HG02852 (cell line): ENCODE results near the gene KCNN3.

ENCODE experiments used
- ATAC-seq: cut with Tn5 transposase; IDR thresholded peaks from one replicate; pipeline ENCODE4 v1.9.1; 2021; ENCODE audit warnings: mild to moderate bottlenecking, moderate library complexity; ENCODE audit not compliant: unreplicated experiment

KCNN3 gene

GRCh38 chr1:154844297-154844681, 25.8 kb downstream of the KCNN3 start:
- no peak for ATAC-seq

DNA sequence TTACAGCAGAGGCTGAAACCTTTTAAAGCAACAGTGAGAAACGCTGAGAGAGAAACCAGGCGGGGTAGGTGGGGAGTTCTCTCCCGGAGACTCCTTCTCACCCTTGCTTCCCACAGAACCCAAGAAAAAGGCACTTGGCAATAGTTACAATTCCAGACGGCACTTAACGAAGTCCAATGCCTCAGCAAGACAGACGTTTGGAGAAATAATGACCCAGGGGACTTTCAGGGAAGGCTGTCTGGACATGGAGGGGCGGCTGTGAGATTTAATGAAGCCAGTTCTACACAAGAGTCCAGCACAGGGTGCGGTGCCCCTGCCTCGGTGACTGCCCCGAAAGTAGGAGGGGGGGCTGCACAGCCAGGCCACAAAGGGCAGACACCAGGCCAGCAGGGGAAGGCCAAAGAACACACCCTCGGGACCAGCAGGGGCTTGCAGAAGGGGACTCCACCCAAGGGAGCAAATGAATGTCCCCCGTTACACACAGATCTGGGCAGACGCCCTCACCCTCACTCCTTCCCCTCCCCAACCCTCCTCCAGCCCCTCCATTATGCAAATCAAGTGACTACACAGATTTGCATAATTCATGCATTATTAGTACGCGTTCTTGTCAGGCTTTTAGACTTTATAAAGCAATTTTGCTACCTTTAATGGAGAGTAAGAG, 26.3 kb downstream of the KCNN3 start:
- ATAC-seq: no peak

DNA sequence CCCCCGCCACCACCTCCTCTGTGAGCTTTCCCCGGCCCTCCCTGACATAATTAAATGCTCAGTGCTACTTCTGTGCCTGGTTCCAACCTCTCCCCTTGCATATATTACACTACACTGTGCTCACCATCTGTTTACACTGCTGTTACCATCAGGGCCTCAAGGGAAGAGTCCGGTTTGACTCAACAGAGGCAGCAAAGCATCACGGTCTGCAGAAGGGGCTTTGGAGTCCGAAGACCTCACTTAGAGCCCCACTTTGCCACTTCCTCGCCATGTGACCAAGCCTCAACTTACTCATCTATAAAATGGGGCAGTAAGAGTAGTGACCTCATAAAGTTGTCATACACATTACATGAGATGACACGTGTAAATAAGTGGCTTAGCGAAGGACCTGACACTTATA, 27.4 kb downstream of the KCNN3 start:
- ATAC-seq: no peak

GRCh38 chr1:154841384-154841783, 28.7 kb downstream of the KCNN3 start:
- ATAC-seq: no peak

DNA sequence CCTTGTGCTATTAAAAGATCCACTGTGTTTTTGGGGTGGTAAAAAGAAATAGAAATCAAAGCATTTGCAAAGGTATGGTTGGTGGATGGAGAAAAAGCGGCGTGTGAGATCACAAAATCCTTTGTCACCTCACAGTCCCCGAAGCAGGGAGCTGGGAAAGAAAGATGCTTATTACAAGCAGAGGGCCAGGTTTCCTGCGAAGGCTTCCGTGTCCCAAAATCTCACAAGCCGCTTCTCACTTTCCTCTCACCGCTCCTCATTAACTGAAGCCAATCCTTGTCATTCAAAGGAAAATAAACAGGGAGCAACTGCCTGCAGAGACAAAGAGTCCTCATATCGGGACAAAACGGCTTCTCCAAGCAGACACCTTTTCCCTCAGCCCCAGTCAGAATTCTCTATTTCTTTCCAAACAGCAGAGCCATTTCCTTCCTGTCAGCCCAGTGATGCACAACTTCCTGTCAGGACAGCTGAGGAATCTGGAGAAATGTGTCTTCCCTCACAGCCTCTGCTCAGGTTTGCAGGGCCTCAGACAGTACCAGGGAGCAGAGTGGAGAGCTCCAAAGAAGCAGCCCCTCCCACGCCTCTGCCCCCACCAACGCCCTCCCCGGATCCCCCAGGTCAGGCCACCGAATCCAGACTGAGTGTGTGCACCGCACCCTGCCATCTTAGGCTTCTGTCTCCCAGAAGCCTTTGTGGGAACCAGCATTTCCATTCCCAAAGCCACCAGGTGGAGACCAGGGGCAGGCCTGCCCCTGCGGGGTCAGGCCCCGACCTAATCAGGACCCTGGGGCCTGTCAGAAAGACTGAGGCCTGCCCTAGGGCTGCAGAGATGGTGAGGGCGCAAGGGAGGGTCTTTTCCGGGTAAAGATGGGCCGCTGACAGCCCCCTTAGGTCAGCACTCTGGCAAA, 29.6 kb downstream of the KCNN3 start:
- no peak for ATAC-seq

- no peak for ATAC-seq
Observed at GRCh38 chr1:154839691-154840090, 30.4 kb downstream of the KCNN3 start.

GRCh38 chr1:154838988-154839387, 31.1 kb downstream of the KCNN3 start:
- ATAC-seq: no peak

DNA sequence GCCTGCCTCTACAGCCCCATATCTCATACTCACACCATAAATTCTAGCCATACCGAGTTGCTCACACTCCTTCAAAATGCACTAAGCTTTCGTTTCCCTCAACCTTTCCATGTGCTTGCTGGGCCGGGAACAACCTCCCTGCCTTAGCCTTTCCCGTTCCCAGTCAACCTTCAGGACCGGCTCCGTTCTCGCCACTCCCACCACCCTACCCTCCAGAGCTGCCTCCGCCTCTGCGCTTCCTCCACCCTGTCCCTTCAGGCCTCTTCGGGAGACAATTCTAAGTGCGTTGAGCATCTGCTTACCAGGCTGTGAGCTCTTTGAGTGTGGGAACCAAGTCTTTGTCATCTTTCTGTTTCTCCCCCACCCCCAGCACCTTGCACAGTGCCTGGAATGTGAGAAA, 31.6 kb downstream of the KCNN3 start:
- ATAC-seq: no peak

GRCh38 chr1:154837672-154838171, 32.4 kb downstream of the KCNN3 start:
- peak; percentile 58 for ATAC-seq

DNA sequence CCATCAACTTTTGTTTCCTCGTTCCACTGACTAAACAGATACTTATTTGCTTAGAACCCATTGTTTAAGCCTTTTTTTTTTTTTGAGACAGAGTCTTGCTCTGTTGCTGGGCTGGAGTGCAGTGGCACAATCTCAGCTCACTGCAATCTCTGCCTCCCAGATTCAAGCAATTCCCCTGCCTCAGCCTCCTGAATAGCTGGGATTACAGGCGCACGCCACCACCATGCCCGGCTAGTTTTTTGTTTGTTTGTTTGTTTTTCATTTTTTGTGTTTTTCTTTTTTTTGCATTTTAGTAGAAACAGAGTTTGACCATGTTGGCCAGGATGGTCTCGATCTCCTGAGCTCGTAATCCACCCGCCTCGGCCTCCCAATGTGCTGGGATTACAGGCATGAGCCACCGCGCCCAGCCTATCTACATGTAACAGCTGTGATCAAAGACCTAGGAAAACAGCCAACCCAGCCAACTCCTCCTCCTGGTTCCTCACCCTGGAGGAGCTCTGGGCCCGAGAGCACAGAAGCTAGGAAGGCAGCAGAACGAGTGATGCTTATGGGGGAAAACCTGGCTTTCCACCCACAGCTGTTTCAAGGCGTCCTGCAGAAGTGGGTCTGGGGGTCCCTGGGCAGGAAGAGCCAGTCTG, 32.9 kb downstream of the KCNN3 start:
- no peak for ATAC-seq

- no peak for ATAC-seq
Observed at GRCh38 chr1:154835531-154836324, 34.4 kb downstream of the KCNN3 start.

DNA sequence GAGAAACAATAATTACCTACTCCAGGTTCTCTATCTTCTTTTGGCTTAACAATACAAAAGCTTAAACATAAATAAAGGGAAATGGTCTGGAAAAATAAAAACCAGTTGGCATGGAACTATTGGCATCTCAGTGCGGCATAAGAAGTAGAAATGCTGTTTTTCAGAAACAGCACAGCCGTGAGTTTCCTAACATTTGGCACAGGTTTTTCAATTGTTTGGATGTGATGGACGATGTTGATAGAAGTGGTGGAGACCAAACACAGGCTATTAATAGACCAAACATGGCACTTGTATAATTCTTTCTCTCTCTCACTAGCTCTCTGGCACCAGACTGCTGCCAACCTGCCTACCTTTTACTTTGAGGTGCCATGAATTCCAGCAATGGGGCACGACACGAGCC, 36.2 kb downstream of the KCNN3 start:
- ATAC-seq: no peak

DNA sequence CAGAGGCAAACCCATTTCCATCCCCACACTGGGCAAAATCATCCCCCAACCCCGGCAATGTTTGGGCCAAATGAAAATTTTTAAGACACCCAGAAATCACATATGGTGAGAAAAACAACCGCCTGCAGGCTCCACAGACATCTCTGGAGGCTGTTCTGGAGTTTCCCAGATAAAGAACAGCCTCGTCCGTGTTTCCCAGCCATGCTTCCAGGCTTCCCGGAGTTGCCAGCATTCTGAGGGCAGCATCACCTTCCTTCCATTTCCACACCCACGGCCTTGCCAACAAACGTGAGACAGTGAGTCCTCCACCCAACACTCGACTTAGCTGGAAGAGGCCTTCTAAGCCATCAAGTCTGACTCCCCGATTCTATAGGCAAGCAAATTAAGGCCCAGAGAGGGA, 36.9 kb downstream of the KCNN3 start:
- no peak for ATAC-seq

- no peak for ATAC-seq
Observed at GRCh38 chr1:154832384-154832783, 37.7 kb downstream of the KCNN3 start.

DNA sequence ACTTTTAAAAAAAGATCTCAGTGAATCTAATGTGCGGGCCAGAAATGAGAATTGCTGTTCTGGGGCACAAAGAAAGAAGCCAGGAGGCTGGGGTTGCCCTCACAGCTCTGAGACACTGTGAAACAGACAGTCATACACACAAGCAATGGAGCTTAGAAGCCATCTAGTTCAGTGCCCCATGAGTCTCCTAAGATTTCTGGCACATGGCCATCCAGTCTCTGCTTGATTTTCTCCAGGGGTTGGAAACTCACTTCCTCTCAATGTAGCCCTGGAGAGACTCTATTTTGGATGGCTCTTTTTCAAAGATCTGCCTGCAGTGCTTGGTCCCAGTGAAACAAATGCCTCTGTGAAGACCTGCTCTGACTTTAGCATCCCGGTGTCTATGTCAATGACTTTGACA, 38.6 kb downstream of the KCNN3 start:
- ATAC-seq: no peak

DNA sequence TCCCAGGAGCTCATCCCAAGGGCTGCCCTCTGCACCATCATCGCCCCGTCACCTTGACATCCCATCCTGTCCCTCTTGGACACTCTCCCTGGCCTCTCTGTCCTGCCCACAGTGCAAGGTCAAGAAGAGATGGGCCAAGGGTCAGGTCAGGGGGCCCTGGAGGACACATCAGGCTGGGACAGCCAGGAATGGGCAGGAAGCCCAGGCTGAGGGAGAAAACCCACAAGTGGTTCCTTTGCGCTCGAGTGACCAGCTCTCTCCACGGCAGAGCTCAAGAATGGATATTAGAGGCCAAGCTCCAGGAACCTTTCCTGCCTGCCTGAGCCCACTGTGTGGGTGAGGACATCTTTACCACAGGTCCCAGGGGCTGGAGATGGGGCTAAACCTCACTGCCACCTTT, 41.0 kb downstream of the KCNN3 start:
- ATAC-seq: no peak

GRCh38 chr1:154824179-154825000, 45.7 kb downstream of the KCNN3 start:
- ATAC-seq: no peak

GRCh38 chr1:154822717-154823116, 47.4 kb downstream of the KCNN3 start:
- ATAC-seq: no peak

- no peak for ATAC-seq
Observed at GRCh38 chr1:154822233-154822632, 47.8 kb downstream of the KCNN3 start.

GRCh38 chr1:154821083-154821482, 49.0 kb downstream of the KCNN3 start:
- ATAC-seq: no peak
